SKM-1 treated with dmso at 0.1 percent for 144 hours (cell line): ENCODE data around the gene RBMS3.

ENCODE experiments used
- DNase-seq: peaks from one replicate; lab custom pipeline; 2025; ENCODE audit not compliant: unreplicated experiment; lab: John Stamatoyannopoulos, UW

The RBMS3 gene

GRCh38 chr3:29337565-29337964 lies 56.7 kb downstream of the RBMS3 start:
- no peak for DNase-seq

GRCh38 chr3:29338377-29338776 lies 57.5 kb downstream of the RBMS3 start:
- DNase-seq, result no peak

GRCh38 chr3:29339016-29339833 lies 58.4 kb downstream of the RBMS3 start:
- DNase-seq, result no peak

GRCh38 chr3:29344154-29344553 lies 63.3 kb downstream of the RBMS3 start:
- no peak for DNase-seq

GRCh38 chr3:29344935-29345334 lies 64.1 kb downstream of the RBMS3 start:
- no peak for DNase-seq

GRCh38 chr3:29345516-29346300 lies 64.8 kb downstream of the RBMS3 start:
- DNase-seq, result no peak

- no peak for DNase-seq
Observed at GRCh38 chr3:29346828-29347227, 66.0 kb downstream of the RBMS3 start.

GRCh38 chr3:29347412-29347811 lies 66.5 kb downstream of the RBMS3 start:
- no peak for DNase-seq

GRCh38 chr3:29348316-29348715 lies 67.4 kb downstream of the RBMS3 start:
- DNase-seq, result no peak

GRCh38 chr3:29349049-29349448 lies 68.2 kb downstream of the RBMS3 start:
- DNase-seq, result no peak

- DNase-seq, result no peak
Observed at GRCh38 chr3:29353807-29354206, 72.9 kb downstream of the RBMS3 start.

GRCh38 chr3:29354894-29355293 lies 74.0 kb downstream of the RBMS3 start:
- DNase-seq, result no peak

GRCh38 chr3:29356062-29356461 lies 75.2 kb downstream of the RBMS3 start:
- DNase-seq, result no peak

GRCh38 chr3:29360289-29360688 lies 79.4 kb downstream of the RBMS3 start:
- peak; percentile 3 for DNase-seq

GRCh38 chr3:29363110-29363509 lies 82.2 kb downstream of the RBMS3 start:
- DNase-seq, result no peak

- DNase-seq, result no peak
Observed at GRCh38 chr3:29370021-29370420, 89.2 kb downstream of the RBMS3 start.

GRCh38 chr3:29370476-29371420 lies 89.9 kb downstream of the RBMS3 start:
- DNase-seq, result no peak

GRCh38 chr3:29373131-29373680 lies 92.3 kb downstream of the RBMS3 start:
- no peak for DNase-seq

GRCh38 chr3:29374226-29374625 lies 93.4 kb downstream of the RBMS3 start:
- no peak for DNase-seq

GRCh38 chr3:29379097-29379496 lies 98.2 kb downstream of the RBMS3 start:
- no peak for DNase-seq

- no peak for DNase-seq
Observed at GRCh38 chr3:29381595-29381994, 100.7 kb downstream of the RBMS3 start.
